ENCODE results near the gene OR2AG2.
A peak's percentile ranks its signal among the peaks of the same experiment; 100 is the strongest.

OR2AG2 gene

DNA sequence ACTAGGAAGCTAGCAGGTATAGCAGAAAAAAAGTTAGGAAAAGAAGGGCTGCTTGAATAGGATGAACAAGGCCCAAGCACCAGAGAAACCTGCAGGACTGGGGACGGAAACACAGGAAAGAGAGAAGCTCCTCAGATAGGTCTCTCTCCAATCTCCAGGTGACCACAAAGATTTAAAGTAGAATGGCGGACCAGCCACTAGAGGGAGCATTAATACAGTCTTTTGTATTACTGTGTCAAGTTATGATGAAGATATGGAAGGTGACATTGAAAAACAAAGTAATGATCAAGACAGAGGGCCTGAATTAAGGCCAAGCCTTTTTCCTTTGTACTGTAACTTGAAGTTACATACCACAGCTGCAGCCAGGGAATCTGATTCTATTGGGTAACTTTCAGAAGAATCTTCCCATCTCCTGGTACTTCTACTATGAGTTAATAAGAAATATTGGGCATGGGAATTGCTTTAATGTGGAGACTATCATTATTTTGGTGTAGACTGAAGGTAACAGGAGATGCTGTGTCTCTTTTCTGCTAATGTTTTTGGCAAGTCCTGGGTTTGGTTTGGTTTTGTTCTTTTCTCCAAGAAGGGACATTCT, 33.8 kb downstream of the OR2AG2 start:
- DNase-seq: peak; percentile 33

DNA sequence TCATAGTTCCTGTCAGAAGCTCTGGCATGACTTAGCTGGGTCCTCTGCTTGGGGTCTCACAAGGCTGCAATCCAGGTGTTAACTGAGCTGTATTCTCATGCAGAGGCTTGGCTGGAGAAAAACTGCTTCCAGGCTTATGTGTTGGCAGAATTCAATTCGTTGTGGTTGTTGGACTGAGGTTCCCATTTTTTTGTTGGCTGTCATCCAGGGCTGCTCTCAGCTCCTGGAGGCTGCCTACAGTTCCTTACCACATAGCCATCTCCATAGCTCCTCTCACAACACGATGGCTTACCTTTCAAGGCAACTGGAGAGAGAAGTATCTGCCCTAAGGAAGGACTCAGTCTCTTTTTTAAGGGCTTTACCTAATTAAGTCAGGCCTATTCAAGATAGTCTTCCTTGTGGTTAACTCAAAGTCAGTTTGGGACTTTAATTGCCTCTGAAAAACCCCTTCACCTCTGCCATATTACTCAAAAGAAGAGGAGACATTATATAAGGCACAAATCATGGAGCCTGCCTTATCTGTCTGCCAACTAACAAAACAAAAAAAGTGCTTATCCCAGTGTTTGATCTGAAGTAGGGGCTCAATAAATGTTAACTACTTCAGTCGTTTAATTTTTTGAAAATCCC, 35.2 kb downstream of the OR2AG2 start:
- DNase-seq: no peak

- no peak for DNase-seq
Observed at GRCh38 chr11:6735306-6735705, 36.5 kb downstream of the OR2AG2 start.

DNA sequence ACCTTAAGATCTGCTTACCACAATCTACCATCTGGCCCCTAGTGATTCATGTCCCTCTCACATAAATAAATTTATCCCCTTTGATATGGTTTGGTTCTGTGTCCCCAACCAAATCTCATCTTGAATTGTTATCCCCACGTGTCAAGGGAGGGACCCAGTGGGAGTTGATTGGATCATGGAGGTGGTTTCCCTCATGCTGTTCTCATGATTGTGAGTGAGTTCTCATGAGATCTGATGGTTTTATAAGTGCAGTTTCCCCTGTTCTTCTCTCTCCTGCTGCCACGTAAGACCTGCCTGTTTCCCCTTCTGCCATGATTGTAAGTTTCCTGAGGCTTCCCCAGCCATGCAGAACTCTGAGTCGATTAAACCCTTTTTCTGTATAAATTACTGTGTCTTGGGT, 37.2 kb downstream of the OR2AG2 start:
- no peak for DNase-seq

- no peak for DNase-seq
Observed at GRCh38 chr11:6733326-6734275, 38.2 kb downstream of the OR2AG2 start.

GRCh38 chr11:6727971-6728760, 43.6 kb downstream of the OR2AG2 start:
- no peak for DNase-seq

DNA sequence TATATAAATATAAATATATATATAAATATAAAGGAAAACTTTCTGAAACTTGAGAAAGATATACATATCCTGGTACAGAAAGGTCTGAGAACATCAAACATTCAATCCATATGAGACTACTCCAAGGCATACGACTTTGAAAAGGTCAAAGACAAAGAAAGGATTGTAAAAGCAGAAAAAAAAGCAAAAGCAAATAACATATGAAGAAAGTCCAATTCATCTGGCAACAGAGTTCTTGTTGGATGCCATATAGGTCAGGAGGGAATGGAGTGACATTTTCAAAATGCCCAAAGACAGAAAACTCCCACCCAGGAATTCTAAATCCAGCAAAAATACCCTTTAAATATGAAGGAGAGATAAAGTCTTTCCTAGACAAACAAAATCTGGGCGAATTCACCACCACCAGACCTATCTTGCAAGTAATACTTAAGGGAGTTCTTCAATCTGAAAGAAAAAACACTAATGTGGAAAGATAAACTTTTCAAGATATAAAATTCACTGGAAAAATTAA, 46.3 kb downstream of the OR2AG2 start:
- no peak for DNase-seq

DNA sequence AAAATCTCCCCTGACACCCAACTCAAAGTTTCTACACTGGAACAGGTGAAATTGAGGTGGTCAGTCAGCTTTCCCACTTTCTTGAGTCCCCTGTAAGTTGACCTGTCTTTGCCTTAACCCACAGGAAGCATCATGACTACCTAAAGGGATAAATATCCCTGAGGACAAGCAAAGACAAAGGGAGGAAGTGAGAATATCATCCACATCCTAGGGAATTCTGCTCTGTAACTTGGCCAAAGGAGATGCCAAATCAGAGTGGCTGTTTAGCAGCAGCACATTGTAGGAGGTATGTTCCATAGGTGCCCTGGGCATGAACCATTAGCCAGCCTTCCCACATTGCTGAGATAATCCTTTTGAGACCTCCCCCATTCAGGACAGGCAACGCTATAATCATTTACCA, 47.8 kb downstream of the OR2AG2 start:
- DNase-seq: no peak

DNA sequence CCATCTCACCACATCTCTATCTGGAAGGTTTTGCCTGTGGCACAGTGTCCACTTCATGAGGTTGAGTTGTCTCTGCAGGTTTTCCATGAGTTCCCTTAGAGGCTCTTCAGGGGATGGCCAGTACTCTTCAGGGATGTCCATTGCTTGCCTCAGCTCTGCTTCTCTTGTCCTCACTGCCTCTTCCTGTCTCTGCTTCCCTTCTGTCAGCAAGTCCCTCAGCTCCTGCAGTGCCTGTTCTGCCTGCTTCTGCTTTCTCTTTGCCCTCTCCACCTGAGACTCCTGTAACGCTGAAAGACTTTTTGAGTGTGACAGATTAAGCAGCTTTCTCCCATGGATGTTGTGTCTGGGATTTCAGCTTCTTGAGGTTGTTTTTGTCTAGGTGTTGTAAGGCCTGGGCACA, 50.4 kb downstream of the OR2AG2 start:
- no peak for DNase-seq

GRCh38 chr11:6719576-6719975, 52.2 kb downstream of the OR2AG2 start:
- no peak for DNase-seq

GRCh38 chr11:6717426-6717825, 54.4 kb downstream of the OR2AG2 start:
- DNase-seq: no peak
